NCI-H2196 (cell line): ENCODE data around the gene B3GALT6.
"Not testable (repeated sequence)": the region's sequence is repeated elsewhere in the genome, so short reads cannot be mapped to it uniquely, and the experiment has no call there.

Source experiments
- DNase-seq: peaks from one replicate; lab custom pipeline; 2025; ENCODE audit not compliant: unreplicated experiment; lab: John Stamatoyannopoulos, UW

Gene B3GALT6

GRCh38 chr1:1242461-1243265 is 10.6 kb downstream of the B3GALT6 start:
- DNase-seq = no peak

GRCh38 chr1:1243266-1243660 is 11.2 kb downstream of the B3GALT6 start:
- DNase-seq = no peak

- DNase-seq = no peak
Observed at GRCh38 chr1:1243807-1244191, 11.8 kb downstream of the B3GALT6 start.

DNA sequence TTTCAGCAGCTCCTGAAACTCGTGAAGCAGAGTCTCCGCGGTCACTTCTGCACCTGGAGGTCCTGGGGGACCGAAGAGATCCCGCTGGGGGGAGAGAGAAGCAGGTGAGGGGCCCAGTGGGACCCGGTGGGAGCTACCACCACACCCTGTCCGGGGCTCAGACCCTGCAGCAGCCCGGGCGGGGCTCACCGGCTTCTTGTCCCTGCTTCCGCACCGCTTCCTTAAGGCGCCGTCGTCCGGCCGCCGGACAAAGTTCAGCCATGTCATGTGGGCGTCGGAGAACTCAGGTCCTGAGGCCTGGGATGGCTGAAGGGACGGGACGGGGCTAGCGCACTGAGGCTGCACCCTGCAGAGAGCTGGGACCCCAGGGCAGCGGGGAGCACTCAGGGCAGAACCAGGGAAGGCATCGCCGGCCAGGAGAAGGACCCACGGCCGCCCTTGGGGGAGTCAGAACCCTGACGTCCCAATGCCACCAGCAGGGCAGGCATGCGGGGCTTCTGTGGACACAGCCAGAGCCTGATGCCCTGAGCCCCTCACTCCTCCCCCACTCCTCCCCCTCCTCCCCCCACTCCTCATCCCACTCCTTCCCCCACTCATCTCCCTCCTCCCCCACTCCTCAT is 12.3 kb downstream of the B3GALT6 start:
- DNase-seq = no peak

DNA sequence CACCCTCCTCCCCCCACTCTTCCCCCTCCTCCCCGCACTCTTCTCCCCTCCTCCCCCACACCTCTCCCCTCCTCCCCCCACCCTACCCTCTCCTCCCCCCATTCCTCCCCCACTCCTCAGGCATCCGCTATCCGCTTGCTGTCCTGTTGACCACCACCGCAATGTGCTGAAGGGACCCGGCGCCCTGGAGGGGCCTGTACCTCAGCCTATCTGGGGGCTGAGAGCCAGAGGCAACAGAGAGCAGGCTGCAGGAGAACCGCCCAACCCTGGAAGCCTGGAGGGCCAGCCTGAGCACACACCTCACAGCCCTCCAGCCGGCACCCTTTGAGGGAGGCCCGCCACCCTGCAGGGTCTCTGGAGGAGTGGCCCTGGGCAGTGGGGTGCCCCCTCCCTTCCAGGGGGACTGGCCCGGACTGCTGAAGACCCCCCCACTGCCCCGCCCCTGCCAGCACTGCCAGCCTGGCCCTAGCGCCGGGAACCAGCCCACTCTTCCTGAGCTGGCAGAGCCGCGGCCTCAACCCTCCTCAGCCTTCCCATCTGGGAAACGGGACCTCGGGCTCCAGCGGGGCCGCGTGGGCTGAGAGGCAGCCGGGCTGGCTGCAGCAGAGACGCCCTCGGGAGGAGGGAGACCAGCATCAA is 13.3 kb downstream of the B3GALT6 start:
- DNase-seq = no peak

DNA sequence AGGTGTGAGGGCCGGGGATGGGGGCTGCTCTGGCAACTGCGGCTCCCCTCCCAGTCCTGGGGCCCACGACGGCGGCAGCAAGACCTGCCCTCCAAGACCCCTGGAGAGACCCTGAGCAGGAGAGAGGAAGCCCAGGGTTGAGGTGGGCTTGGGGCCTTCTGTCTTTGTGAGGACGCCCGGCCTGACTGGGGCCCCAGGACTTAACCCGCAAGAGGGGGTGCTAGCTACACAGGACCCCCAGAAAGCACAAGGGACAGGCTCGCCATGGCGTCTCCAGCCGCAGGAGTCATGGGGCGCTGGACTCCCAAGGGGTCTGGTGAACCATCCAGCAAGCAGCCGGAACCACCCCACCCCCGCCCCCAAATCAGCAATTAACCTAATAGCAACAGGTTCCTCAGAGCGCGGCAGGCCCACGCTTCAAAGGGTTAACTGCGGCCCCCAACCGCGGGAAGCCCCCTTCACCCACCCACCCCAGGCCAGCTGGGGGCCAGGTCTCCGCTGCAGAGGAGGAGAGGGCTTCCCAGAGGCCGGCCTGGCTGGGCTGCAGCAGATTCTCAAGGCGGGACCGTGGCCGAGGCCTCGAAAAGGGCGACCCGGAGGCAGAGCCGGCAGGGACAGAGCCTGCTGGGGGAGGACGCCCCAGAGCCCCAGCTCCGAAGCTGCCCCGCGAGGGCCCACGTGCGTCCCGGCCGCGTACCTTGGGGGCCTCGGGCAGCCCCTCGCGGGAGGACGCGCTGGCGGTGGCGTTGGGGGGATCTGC is 14.0 kb downstream of the B3GALT6 start:
- no peak for DNase-seq

DNA sequence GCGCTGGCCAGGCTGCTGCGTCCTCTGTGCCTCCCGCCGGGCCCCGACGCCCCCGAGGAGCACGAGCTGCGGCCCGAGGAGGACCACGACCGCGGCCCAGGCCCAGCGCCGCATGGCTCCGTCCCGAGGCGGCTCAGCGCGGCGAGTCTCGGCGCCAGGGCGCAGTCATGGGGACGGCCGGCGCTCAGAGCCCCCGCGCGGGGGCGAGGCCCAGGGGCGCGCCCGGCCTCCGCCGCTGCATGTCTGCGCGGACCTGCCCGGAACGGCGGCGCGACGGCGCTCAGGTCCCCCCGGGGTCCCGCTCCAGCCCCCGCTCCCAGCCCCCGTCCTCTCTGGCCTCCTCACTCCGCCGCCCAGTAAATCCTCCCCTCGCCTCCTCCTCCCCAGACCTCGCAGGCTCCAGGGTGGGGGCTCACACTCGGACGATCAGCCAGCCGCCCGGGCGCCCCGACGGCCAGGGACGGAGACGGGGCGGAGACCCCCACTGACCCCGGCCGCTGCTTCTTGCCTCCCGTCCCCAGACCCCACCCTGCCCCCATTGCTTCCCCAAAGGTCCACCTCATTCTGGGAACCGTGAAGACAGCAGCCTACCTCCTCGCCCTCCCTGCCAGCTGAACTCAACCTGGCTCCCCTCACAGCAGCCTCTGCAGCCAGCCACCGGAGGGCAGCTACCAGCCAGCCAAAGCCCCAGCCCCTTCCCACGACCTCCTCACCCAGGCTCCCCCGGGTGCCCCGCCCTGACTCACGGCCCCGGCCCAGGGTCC is 14.7 kb downstream of the B3GALT6 start, which contains the start of gene C1QTNF12:
TSS of gene C1QTNF12 (minus strand) at position 146 of the 764 bp plus-strand sequence. CDS start at position 114, 32 bp downstream.
- no peak for DNase-seq

DNA sequence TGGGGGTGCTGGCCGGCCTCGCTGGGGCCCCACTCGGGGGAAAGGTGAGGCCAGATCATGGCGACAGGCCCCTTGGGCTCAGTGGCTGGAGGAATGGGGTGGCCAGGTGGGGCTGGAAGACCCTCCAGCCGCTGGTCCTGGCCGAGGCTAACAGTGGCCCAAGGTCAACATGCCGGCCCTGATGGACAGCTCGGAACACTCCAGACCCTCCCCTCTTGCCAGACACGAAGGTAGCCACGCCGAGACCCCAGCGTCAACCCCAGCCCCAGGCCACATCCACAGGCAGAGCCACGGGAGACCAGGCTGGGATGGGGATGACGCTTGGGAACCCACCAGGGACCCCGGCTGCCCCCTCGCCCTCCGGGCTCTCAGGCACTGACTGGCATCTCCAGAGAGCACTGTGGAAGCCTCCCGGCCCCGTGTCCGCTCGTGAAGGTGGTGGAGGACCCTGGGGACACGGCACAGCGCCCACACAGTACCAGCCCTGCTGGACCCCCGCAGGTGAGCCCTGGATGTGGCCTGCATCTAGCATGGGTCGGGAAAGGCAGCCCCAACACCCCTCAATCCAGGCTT is 15.4 kb downstream of the B3GALT6 start:
- DNase-seq = no peak

DNA sequence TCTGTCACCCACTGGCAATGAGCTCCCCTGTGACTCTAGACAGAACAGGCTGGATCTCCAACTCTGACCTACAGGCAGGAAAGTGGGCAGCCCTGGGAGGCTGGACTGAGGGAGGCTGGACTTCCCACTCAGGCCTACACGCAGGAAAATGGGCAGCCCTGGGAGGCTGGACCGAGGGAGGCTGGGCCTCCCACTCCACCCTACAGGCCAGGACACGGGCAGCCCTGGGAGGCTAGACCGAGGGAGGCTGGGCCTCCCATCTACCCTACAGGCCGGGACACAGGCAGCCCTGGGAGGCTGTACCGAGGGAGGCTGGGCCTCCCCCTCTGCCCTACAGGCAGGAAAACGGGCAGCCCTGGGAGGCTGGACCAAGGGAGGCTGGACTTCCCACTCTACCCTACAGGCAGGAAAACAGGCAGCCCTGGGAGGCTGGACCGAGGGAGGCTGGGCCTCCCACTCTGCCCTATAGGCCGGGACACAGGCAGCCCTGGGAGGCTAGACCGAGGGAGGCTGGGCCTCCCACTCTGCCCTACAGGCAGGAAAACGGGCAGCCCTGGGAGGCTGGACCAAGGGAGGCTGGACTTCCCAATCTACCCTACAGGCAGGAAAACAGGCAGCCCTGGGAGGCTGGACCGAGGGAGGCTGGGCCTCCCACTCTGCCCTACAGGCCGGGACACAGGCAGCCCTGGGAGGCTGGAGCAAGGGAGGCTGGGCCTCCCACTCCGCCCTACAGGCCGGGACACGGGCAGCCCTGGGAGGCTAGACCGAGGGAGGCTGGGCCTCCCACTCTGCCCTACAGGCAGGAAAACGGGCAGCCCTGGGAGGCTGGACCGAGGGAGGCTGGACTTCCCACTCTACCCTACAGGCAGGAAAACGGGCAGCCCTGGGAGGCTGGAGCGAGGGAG is 16.2 kb downstream of the B3GALT6 start:
- not testable (repeated sequence) for DNase-seq

GRCh38 chr1:1250786-1251284 is 18.8 kb downstream of the B3GALT6 start:
- DNase-seq = peak; percentile 76

DNA sequence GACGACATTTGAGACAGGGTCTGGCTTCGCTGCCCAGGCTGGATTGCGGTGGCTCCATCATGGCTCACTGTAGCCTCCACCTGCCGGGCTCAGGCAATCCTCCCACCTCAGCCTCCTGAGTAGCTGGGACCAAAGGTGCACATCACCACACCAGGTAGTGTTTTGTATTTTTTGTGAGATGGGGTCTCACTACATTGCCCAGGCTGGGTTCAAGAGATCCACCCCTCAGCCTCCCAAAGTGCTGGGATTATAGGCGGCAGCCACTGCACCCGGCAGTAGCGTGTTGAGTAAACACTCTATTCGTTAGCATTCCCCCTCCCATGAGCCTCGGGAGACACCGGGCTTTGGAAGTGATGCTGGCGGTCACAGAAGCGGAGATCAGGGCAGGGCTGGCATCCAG is 21.3 kb downstream of the B3GALT6 start:
- no peak for DNase-seq

GRCh38 chr1:1253972-1254666 is 22.1 kb downstream of the B3GALT6 start:
- no peak for DNase-seq

- DNase-seq = no peak
Observed at GRCh38 chr1:1254667-1254998, 22.6 kb downstream of the B3GALT6 start.

- no peak for DNase-seq
Observed at GRCh38 chr1:1255078-1255477, 23.0 kb downstream of the B3GALT6 start.

GRCh38 chr1:1255611-1256010 is 23.6 kb downstream of the B3GALT6 start:
- DNase-seq = no peak

DNA sequence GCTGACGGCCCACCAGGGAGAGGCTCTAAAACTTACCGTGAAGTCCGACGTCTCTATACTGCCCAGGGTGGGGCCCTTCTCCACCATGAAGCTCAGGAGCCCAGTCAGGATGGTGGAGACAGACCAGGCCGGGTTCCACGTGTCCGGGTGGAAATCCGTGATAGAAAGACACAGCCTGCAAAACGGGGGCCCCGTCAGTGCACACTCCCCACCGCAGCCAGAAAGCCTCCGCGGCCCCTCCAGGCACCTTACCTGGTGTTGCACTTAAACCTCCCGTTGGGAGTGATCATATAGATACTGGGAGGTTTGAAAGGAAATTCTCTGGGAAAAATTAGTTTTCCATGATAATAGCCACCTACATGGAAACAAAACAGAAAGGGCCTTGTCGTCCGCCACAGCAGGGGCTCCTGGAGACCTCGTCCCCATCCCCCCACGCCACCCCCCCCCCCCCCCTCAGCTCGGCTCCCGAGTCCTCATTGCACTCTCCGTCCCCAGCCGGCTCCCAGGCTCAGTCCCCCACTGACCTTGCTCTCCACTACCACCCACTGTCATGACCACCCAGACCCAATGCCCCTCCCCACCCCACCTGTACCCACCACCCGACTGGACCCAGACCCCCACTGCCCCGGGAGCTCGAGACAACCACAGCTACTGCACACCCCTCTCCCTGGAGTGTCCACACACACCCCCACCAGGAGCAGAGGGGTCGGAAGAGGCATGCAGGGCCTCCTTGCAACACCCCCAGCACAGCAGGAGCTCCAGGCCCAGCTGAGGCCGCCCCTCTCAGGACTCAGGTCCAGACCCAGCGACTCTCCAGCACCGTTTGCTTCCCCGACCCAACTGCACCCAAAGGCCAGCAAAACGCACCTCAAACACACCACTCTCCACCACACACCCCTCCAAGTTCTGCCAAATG is 25.2 kb downstream of the B3GALT6 start:
- DNase-seq = no peak

DNA sequence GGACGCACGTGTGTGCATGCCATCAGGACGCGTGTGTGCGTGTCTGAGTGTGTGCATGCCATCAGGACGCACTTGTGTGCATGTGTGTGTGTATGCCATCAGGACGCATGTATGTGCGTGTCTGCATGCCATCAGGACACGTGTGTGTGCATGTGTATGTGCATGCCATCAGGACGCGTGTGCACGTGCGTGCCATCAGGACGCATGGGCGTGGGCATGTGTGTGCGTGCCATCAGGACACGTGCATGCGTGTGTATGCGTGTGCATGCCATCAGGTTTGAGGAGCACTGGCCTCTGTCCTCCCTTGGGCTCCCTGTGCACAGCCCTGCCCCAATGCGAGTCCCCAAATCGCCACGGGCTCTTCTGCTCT is 27.1 kb downstream of the B3GALT6 start:
- DNase-seq = no peak

GRCh38 chr1:1259540-1259939 is 27.5 kb downstream of the B3GALT6 start:
- DNase-seq = no peak
